Neural crest cell (in vitro differentiated cells): Measurements from ENCODE around the gene TXLNA. TPM values are rescaled to one million over a fixed set of nuclear protein-coding genes. Genes with fewer than 3 reads are reported as not detected.

Experiments used
- DNase-seq: peaks from one replicate; pipeline ENCODE4 v3.0.0; 2021; ENCODE audit warnings: low read depth, mixed read lengths, low spot score
- H3K27ac Mint-ChIP-seq: one replicate; pipeline ENCODE4 v1.8.0; 2021; ENCODE audit warnings: mild to moderate bottlenecking, mixed read lengths; ENCODE audit not compliant: unreplicated experiment
- H3K27me3 Mint-ChIP-seq: 2 replicates; pipeline ENCODE4 v1.8.0; 2021; ENCODE audit warnings: low read depth, mild to moderate bottlenecking, mixed read lengths
- H3K36me3 Mint-ChIP-seq: 2 replicates; pipeline ENCODE4 v1.8.0; 2021; ENCODE audit warnings: low read depth, mild to moderate bottlenecking, mixed read lengths
- H3K4me1 Mint-ChIP-seq: 2 replicates; pipeline ENCODE4 v1.8.0; 2021; ENCODE audit warnings: mixed read lengths
- H3K4me3 Mint-ChIP-seq: one replicate; pipeline ENCODE4 v1.8.0; 2021; ENCODE audit warnings: mild to moderate bottlenecking, mixed read lengths
- H3K9me3 Mint-ChIP-seq: 2 replicates; pipeline ENCODE4 v1.8.0; 2021; ENCODE audit warnings: mixed read lengths
- CTCF ChIP-seq: fragments of 200-600 bp; sonication (generic); conservative IDR thresholded peaks from 2 replicates; pipeline ENCODE4 v1.5.0; 2021; ENCODE audit warnings: antibody characterized with exemption, mild to moderate bottlenecking
- total RNA-seq: library from RNA; stranded (reverse); gene quantifications from 2 replicates; pipeline ENCODE4 v1.2.1, GENCODE V29; 2021

TXLNA gene
- total RNA-seq, 1 donor from 2014 or later, result 70.7 TPM

- peak overlapping the region; percentile 99 for H3K4me3 Mint-ChIP-seq
- H3K9me3 Mint-ChIP-seq, result no peaks in the 10 kb centered on the region
- H3K36me3 Mint-ChIP-seq, result peaks cover 2% of the 10 kb centered on the region
- no peak overlapping the region for H3K27ac Mint-ChIP-seq
- no peak for DNase-seq
- H3K4me1 Mint-ChIP-seq, result peaks cover 37% of the 10 kb centered on the region
- no peak for TF ChIP-seq CTCF
- H3K27me3 Mint-ChIP-seq, result no peaks in the 10 kb centered on the region
Observed at GRCh38 chr1:32220746-32221580, 41.5 kb downstream of the TXLNA start.

GRCh38 chr1:32221581-32221979, 42.1 kb downstream of the TXLNA start:
- TF ChIP-seq CTCF, result no peak
- Mint-ChIP-seq H3K27ac (peak overlapping the region; percentile 98), H3K36me3 (peaks cover 6% of the 10 kb centered on the region)

GRCh38 chr1:32221980-32222755, 42.7 kb downstream of the TXLNA start, which contains the start of the genes EIF3I and TMEM234:
EIF3I (plus strand) TSS chr1:32222407; CDS start chr1:32222442, 35 bp downstream.
TMEM234 (minus strand) TSS chr1:32222353; CDS start chr1:32222322, 31 bp downstream.
- DNase-seq, result peak; percentile 80
- TF ChIP-seq CTCF, result no peak
- Mint-ChIP-seq H3K9me3 (no peaks in the 10 kb centered on the region), H3K27ac (peak within 1 kb of the TSS; percentile 98), H3K36me3 (peaks cover 6% of the 10 kb centered on the region), H3K4me1 (peaks cover 37% of the 10 kb centered on the region), H3K4me3 (peak within 1 kb of the TSS; percentile 99), H3K27me3 (no peaks in the 10 kb centered on the region)

More at GRCh38 chr1:32221581-32221979, 42.1 kb downstream of the TXLNA start:
- Mint-ChIP-seq H3K9me3 (no peaks in the 10 kb centered on the region), H3K4me1 (peaks cover 37% of the 10 kb centered on the region), H3K27me3 (no peaks in the 10 kb centered on the region), H3K4me3 (peak overlapping the region; percentile 99)
- DNase-seq, result no peak

- Mint-ChIP-seq H3K36me3 (peaks cover 19% of the 10 kb centered on the region), H3K27me3 (no peaks in the 10 kb centered on the region), H3K27ac (no peak overlapping the region), H3K4me1 (peaks cover 37% of the 10 kb centered on the region), H3K9me3 (no peaks in the 10 kb centered on the region), H3K4me3 (peak overlapping the region; percentile 99)
- no peak for TF ChIP-seq CTCF
- no peak for DNase-seq
Observed at GRCh38 chr1:32223683-32224082, 44.2 kb downstream of the TXLNA start.

GRCh38 chr1:32224285-32224684, 44.8 kb downstream of the TXLNA start:
- H3K36me3 Mint-ChIP-seq, result peaks cover 21% of the 10 kb centered on the region
- H3K27me3 Mint-ChIP-seq, result no peaks in the 10 kb centered on the region
- H3K27ac Mint-ChIP-seq, result no peak overlapping the region
- DNase-seq, result no peak
- H3K4me1 Mint-ChIP-seq, result peaks cover 37% of the 10 kb centered on the region
- TF ChIP-seq CTCF, result no peak
- H3K4me3 Mint-ChIP-seq, result peak overlapping the region; percentile 99
- H3K9me3 Mint-ChIP-seq, result no peaks in the 10 kb centered on the region
